Midbrain (tissue), 1 donor: Measurements from ENCODE around the gene KLHL41.

Experiments used
- DNase-seq: peaks from one replicate; lab custom pipeline; 2025; lab: John Stamatoyannopoulos, UW

The KLHL41 gene

DNA sequence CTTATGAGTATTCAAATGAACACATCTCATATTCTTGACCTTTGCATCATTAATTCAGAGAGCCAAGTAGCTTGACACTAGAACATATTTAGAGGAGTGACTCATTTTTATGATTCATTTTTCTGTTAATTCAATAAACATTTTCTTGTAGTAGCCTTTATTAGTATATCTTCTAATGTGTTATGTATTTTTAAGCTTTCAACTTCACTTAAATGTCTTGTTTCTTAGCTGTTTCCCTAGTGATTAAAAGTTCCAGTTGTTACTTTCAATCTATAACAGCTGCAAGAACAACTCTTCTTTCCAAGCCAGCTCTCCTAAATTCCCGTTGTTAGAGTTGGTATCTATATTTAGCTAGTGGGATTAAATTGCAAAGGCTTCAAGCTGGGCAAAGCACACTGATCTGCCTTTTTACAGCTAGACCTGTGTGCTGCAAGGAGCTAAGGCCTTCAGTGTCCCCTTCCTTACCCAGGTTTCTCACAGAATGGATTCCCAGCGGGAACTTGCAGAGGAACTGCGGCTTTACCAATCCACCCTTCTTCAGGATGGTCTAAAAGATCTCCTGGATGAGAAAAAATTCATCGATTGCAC lies at the start of gene KLHL41:
Gene KLHL41, plus strand, starts transcription at position 405 of the 588 bp plus-strand sequence. Its CDS starts 77 bp downstream, at position 482.
- DNase-seq = no peak

DNA sequence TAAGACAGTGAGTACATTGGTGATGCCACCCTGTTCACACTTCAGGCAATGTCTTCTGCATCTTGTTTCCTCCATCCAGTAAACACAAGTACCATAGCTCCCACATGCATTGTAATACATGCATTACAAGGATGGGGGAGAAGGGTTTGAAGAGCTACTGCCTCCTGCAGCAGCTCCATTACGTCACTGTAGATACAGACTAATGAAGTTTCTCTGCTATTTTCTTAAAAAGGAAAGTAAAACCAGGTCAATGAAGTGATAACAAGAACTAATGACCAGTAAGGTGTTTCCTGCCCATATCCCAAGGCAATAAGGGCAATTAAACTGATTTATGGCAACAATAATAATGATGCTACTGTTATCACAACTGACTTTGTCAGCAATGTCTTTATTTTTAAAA lies 48.4 kb upstream of the KLHL41 start:
- no peak for DNase-seq

DNA sequence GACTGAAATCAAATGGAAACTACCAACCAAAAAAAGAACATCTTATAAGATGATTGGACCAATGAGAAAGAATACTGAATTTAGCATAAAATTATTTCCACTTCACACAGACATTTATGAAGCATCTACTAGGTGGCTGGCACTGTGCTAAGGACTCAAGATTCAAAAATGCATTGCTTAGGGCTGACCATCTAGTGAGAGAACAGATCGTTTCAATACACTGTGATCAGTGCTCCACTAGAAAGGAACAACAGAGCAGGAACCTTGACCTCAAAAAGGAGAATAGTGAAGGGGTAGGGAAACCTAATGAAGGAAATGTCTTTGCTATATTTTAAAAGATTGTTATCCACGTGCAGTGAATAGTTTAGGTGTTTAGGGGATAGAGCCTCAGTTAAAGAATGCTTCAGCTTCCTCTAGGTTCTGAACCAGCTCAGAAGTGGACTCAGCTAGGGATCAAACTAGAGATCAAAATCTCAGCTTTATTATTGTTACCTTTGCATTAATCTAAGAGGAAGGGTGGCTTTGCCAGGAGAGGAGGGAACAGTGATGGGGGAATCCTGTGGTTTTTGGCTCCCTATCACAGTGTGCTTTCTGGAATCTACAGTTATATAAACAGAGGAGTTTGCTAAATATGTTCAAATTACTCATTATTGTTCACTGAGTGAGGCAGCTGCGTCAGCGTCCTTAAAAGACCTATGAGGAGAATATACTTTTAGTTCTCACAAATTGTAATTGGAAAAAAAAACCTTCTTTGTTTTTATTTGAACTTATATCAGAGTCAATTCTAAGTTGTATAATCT lies 46.4 kb upstream of the KLHL41 start:
- no peak for DNase-seq

DNA sequence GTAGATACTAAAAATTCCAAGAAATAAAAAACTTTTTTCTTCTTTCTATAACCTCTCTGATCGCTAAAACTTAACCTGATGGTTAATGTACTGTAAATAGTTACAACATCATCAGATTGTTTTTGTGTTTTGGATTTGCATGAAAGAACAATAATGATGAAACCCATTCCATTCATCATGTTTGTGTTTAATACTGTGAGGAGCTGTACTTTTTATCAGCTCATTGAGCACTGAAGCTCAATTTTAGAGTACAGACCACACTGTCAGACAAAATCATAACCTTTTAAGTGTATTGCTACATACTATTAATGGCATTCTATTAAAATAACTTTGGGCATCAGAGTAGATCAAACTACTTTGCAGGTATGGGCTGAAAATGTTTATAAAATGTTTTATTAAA lies 45.0 kb upstream of the KLHL41 start:
- DNase-seq = no peak

DNA sequence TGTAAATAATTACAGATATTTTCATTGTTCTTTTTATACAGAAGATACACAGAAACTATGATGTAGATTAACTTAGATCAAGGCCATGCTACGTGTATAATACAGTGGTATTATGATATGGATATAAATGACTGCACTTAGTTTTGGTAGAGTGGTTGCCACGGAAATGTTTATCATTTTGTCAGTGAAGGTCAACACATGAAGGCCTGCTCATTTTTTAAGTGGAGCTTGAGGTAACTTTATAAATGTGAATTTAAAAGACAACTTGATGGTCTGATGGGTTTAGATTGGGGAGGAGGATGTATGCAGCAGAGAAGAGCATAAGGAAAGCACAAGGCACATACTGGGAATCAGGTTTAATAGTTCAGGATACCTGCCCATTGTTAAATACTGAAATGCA lies 44.6 kb upstream of the KLHL41 start:
- no peak for DNase-seq

DNA sequence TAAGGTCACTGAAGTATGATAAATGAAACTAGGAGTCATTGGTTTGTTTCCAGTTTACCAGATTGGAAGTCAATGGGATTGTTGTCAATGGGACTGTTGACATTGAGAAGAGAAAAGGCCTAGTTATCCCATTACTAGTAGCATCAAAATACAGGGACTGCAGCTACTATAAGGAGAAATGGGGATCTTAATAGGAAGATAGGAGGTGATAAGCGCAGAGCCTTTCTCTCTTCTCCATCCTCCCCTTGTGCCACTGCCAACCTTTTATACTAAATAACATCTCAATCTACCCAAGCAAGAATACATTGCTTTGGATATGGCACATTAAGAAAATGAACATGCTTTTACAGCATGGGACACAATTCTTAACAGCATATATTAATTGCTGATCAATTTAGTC lies 40.7 kb upstream of the KLHL41 start:
- no peak for DNase-seq

DNA sequence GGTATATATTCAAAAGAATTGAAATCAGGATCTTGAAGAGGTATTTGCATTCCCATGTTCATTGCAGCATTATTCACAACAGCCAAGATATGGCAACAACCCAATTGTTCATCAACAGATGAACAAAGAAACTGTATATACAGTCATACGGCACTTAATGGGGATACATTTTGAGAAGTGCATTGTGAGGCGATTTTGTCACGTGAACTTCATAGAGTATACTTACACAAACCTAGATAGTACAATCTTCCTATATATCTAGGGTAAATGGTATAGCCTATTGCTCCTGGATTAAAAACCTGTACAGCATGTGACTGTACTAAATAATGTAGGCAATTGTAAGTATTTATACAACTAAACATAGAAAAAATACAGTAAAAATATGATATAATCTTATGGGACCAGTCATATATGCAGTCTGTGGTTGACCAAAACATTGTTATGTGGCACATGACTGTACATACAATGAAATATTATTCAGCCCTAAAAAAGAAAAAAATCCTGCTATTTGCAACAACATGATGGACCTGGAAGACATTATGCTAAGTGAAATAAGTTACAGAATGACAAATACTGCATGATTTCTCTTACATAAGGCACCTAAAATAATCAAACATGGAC lies 39.4 kb upstream of the KLHL41 start:
- no peak for DNase-seq

DNA sequence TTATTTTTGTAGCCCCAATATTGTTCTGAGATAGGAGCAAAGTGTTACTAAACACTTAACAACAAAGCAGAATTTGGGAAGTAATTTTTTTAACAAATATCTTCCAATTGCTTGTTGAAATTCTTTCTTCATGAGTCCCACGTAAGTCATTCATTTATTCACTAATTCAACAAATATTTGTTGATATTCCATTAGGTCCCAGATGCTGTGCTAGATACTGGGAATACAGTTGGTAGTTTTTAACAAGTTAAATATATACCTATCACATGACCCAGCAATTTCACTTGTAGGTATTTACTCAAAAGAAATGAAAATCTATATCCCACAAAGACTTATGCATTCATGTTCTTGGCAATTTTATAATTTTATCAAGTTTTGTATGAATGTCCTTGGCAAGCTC lies 37.3 kb upstream of the KLHL41 start:
- DNase-seq = no peak

DNA sequence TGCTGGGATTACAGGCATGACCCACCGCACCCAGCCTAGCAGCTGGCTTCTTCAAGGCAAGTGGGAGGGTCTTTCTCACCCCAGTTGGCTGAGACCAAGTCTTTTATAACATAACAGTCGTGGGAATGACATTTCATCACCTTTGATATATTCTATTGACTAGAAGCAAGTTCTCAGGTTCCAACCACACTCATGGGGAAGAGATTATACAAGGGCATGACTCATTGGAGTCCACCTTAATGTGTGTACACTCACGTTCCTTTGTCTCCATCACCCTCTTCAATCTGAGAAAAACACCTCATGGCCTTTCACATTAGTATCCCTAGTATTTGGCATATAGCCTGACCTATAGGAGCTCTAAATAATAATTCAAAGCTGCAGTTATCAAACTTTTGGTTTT lies 33.0 kb upstream of the KLHL41 start:
- DNase-seq = no peak

DNA sequence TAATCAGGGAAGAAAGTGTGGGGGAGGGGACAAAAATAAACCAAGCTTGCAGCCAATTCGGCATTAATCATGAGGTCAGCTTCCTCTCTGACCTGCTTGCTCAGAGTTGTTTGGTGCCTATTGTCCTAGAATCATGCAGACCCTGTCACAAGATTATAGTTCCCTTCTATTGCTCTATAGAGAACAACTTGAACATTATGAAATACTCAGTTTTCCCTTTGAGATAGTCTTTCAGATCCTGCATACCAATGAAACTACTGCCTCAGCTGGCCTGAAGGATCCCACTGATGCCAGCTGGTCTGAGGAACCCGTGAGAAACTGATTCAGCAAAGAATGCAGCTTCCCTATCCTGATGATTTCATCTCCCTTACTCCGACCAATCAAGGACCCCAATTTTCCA lies 31.2 kb upstream of the KLHL41 start:
- no peak for DNase-seq

DNA sequence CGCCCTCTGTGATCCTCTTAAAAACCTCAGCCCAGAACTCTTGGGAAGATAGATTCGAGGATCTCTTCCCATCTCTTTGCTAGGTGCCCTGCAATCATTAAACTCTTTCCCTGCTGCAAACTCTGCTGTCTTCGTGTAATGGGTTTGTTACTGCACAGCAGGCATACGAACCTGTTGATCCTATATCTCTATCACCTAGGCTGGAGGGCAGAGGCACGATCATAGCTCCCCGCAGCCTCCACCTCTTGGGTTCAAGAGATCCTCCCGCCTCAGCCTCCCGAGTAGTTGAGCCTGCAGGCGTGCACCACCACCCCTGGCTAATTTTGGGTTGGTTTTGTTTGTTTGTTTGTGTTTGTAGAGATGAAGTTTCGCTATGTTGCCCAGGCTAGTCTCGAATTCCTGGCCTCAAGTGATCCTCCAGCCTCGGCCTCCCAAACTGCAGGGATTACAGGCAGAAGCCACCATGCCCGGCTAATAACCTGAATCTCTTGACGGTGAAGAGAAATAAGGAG lies 30.7 kb upstream of the KLHL41 start:
- no peak for DNase-seq

DNA sequence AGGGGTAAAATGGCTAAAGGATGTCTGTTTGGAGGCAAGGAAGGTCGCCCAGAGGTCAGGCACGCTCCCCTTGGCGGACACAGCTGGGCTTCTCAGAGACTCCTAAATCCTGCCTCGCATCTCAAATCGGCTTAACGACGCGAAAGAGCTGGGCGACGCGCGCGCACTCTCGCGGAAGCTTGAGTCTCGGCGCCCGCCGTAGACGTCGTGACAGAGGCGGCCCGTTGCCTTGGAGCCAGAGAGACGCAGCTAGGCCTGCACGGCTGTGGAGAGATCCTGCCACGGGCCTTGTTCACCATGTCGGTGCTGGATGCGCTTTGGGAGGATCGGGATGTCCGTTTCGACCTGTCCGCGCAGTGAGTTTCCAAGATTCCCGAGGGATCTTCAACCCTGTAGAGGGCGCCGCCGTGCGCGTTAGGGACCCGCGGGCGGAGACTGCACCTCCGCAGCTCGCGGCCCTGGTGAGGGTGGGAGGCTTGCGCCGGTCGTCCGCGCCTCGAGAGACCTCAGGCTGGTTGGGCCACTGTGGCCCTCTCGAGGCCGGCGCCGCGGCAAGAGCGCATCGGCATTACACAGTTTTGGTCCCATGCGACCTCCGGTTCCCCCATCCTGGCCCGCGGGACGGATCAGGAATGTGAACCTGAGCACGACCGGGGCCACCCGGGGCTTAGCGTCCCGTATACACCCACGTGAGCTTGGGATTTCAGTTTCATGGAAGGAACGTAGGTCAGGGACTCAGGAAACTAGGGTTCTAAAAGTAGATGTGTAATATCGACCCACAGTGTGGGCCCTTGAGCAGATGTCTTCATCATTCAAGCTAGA lies 30.0 kb upstream of the KLHL41 start, which contains the start of gene BBS5:
Gene BBS5, plus strand, starts transcription at position 238 of the 822 bp plus-strand sequence. Its CDS starts 60 bp downstream, at position 298.
- peak; percentile 84 for DNase-seq

DNA sequence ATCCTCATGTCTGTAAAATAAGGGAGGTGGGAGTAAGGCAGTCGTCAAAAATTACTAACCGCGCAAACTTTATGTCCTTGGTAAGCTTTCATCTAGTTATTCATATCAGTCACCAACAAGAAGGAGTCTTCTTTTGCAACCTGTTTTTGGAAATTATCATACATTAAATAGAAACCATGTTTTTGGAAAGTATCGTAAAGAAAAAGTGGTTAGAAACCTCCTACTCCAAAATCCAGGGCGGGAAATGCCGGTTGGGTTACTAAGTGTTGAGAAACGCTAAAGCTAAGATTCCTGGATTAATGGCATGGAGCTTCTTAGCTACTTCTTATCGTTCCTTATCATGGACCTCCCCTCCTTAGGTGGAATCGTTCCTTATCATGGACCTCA lies 29.4 kb upstream of the KLHL41 start:
- DNase-seq = no peak

DNA sequence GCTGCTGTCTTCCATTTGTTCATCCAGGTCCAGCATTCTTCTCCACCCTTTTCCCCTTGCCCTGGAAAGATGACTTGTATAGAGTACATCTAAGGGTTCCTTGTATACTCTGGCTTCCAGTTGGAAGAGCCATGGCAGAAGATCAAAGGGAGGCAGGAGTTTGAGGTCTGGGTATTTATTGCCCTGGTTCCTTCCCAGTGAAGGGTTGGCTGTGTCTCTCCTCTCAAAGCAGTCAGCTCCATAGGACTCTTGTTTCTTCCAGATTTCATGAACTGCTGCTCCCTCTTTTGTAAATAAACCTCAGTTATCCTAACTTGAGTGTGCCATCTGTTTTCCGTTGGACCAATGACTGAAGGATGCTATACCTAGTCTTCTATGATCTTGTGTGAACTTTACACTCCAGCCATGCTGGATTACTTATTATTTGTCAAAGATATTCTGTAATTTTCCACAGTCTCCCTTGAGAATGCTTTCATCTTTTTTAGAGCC lies 23.8 kb upstream of the KLHL41 start:
- DNase-seq = no peak

DNA sequence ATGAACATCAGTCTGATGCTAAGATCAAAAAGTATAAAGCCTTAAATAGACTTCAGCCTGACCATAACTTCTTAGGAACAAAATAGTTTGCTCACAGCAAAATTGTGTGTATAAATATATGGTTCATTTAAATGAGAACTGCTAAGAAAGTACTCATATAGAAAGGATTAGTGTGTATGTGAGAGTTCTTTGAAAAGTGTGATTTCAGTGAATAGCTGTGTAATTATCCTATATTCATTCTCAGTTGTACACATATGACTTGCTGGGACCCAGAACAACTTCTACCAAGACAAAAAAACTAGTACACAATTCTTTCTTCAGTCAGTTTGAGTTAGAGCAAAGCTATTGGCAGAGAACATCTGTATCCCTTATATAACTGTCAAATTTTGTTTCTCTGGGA lies 23.0 kb upstream of the KLHL41 start:
- DNase-seq = no peak

DNA sequence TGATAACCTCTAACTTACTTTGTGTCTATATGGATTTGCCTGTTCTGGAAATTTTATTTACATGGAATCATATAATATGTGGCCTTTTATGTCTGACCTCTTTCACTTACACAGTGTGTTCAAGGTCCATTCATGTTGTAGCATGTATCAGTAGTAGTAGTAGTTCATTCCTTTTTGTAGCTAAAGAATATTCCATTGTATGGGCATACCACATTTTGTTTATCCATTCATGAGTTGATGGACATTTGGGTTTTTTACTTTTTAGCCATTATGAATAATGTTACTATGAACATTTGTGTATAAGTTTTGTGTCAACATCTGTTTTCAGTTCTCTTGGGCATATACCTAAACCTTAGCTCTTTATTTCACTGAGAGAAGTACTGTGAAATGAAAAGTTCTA lies 18.7 kb upstream of the KLHL41 start:
- no peak for DNase-seq

DNA sequence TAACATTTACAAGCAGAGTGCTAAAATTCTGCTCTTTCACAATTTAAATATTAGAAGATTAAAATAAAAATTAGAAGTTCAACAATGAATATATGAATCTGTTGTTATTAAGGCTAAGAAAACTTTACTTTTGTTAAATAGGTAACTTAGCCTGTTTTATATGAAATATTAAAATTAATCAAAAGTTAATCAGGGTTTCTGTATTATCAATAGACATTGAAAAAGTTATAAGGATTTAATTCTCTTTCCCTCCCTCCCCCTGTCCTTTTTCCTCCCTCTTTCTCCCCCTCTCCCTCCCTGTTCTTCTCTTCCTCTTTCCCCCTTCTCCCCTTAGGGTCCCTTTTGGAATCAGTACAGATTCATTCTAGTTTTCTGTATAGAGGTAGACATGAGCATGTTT lies 18.1 kb upstream of the KLHL41 start:
- no peak for DNase-seq

DNA sequence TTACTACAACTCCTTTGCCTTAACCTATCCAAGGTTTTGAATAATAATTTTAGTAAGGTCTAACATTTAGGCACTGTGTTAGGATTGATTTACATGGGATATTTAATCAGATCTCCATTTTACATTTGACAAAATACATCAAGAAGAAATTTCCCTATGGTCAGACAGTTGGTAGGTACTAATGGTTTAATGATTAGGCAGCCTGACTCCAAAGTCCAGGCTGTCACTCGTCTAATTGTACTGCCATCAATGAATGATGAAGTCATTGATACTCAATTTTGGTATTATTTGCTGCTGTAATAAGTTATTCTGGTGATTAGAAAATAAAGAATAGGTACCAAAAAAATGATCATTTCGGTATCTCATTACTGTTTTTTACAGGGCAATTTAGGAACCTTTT lies 16.1 kb upstream of the KLHL41 start:
- no peak for DNase-seq

DNA sequence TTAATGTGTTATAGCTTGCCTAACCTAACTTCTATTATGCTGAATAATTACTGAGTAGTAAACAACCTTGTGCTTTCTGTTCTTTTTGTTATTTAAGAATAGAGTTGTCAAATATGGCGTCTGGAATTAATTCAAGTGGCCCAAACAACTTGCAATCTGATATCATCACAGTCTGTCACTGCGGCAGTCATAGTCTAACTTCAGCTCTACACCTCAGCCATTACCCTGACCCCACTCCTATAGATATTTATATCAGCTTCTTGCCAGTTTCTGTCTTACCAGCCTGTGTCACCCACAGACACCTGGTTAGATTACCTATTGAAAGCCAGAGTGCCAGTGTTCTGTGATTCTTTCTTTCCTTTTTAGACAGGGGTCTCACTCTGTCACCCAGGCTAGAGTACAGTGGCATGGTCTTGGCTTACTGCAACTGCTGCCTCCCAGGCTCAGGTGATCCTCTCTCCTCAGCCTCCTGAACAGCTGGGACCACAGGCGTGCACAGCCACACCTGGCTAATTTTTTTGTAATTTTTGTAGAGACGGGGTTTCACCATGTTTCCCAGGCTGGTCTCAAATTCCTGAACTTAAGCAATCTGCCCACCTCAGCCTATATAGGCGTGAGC lies 14.1 kb upstream of the KLHL41 start:
- no peak for DNase-seq

DNA sequence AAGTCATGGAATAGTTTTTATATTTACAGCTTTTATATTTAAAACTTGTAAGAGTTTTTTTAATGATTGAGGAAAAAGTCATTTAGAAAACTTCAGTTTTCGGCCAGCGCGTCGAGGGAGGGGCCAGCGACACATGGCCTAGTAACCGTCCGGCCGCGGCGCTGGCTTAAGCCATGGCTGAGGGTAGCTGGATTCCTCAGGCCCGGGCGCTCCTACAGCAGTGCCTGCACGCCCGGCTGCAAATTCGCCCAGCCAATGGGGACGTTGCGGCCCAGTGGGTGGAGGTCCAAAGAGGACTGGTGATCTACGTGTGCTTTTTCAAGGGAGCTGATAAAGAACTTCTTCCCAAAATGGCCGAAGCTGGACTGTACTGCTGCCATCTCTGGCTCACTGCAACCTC lies 4.9 kb upstream of the KLHL41 start:
- no peak for DNase-seq

DNA sequence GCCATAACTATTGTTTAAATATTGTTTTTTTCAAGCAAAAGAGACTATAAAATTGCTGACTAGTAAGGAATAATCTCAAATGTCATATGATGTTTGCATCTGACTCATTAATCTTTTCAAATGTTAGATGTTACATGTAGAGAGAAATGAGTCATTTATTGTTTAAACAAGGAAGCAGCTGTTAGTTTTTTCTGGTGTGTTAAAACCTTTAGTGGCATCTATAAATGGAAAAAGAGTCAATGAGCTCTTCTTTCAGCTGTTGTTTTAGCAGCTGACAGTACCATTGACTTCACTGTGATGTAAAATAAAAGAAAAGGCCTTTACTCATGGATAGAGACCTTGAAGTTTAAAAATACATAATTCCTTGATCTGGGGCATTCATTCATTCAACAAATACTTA lies 1.8 kb upstream of the KLHL41 start:
- no peak for DNase-seq

DNA sequence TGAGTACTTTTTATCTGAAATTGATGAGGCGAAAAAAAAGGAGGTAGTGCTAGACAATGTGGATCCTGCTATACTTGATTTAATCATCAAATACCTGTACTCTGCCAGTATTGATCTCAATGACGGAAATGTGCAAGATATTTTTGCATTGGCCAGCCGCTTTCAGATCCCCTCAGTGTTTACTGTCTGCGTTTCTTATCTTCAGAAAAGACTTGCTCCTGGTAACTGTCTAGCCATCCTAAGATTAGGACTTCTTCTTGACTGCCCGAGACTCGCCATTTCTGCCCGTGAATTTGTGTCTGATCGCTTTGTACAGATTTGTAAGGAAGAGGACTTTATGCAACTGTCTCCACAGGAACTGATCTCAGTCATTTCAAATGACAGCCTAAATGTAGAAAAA lies 453 bp downstream of the KLHL41 start:
- DNase-seq = no peak
